PC-9 (cell line): ENCODE results near the gene SPRR2E.

Source experiments
- EZH2 ChIP-seq: fragments of 200-600 bp; sonication (generic); IDR thresholded peaks from 2 replicates; pipeline ENCODE4 v1.8.0; 2017; ENCODE audit warnings: antibody characterized with exemption, low read depth
- TF ChIP-seq, protein P1 (sequence below): fragments of 200-600 bp; sonication (generic); conservative IDR thresholded peaks from 2 replicates; pipeline ENCODE4 v1.6.1; 2017; ENCODE audit warnings: mixed run types, antibody characterized with exemption, mild to moderate bottlenecking, moderate library complexity

DNA sequence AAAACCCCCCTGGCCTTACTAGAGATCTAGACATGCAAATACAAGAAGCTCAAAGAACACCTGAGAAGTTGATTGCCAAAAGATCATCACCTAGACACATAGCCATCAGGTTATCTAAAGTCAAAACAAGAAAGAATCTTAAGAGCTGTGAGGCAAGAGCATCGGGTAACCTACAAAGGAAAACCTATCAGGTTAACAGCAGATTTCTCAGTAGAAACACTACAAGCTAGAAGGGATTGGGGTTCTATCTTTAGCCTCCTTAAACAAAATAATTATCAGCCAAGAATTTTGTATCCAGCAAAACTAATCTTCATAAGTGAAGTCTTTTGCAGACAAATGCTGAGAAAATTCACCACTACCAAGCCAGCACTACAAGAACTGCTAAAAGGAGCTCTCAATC lies 31.2 kb upstream of the SPRR2E start:
- TF ChIP-seq, protein P1, sequence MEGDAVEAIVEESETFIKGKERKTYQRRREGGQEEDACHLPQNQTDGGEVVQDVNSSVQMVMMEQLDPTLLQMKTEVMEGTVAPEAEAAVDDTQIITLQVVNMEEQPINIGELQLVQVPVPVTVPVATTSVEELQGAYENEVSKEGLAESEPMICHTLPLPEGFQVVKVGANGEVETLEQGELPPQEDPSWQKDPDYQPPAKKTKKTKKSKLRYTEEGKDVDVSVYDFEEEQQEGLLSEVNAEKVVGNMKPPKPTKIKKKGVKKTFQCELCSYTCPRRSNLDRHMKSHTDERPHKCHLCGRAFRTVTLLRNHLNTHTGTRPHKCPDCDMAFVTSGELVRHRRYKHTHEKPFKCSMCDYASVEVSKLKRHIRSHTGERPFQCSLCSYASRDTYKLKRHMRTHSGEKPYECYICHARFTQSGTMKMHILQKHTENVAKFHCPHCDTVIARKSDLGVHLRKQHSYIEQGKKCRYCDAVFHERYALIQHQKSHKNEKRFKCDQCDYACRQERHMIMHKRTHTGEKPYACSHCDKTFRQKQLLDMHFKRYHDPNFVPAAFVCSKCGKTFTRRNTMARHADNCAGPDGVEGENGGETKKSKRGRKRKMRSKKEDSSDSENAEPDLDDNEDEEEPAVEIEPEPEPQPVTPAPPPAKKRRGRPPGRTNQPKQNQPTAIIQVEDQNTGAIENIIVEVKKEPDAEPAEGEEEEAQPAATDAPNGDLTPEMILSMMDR, result no peak
- TF ChIP-seq EZH2, result no peak
